Measurements from ENCODE around the gene NPL.

The NPL gene

GRCh38 chr1:182770232-182770631 lies 19.3 kb upstream of the NPL start:
- no peak overlapping the region for H3K4me3 ChIP-seq (replicated peaks; ENCODE audit: low read depth, low read length)
- no peak for DNase-seq (ENCODE audit: extremely low read depth, insufficient read length)

GRCh38 chr1:182771187-182771984 lies 18.2 kb upstream of the NPL start:
- DNase-seq (ENCODE audit: extremely low read depth, insufficient read length): no peak
- TF ChIP-seq CTCF (IDR thresholded peaks at IDR 0.05; ENCODE audit: insufficient read depth, low read length, poor library complexity, severe bottlenecking): no peak
- H3K36me3 ChIP-seq (ENCODE audit: control insufficient read depth, insufficient read depth, low read length): no peaks in the 10 kb centered on the region
- H3K27me3 ChIP-seq (replicated peaks; ENCODE audit: control insufficient read depth, insufficient read depth, low read length): no peaks in the 10 kb centered on the region
- H3K4me3 ChIP-seq (replicated peaks; ENCODE audit: low read depth, low read length): no peak overlapping the region

More at GRCh38 chr1:182770232-182770631, 19.3 kb upstream of the NPL start:
- Histone ChIP-seq H3K36me3 (ENCODE audit: control insufficient read depth, insufficient read depth, low read length) (no peaks in the 10 kb centered on the region), H3K27me3 (replicated peaks; ENCODE audit: control insufficient read depth, insufficient read depth, low read length) (no peaks in the 10 kb centered on the region)
- TF ChIP-seq CTCF (IDR thresholded peaks at IDR 0.05; ENCODE audit: insufficient read depth, low read length, poor library complexity, severe bottlenecking): no peak

- no peak for TF ChIP-seq CTCF (IDR thresholded peaks at IDR 0.05; ENCODE audit: insufficient read depth, low read length, poor library complexity, severe bottlenecking)
- no peak for DNase-seq (ENCODE audit: extremely low read depth, insufficient read length)
- Histone ChIP-seq H3K27me3 (replicated peaks; ENCODE audit: control insufficient read depth, insufficient read depth, low read length) (no peaks in the 10 kb centered on the region), H3K4me3 (replicated peaks; ENCODE audit: low read depth, low read length) (no peak overlapping the region), H3K36me3 (ENCODE audit: control insufficient read depth, insufficient read depth, low read length) (no peaks in the 10 kb centered on the region)
Observed at GRCh38 chr1:182777386-182777785, 12.2 kb upstream of the NPL start.

- Histone ChIP-seq H3K4me3 (replicated peaks; ENCODE audit: low read depth, low read length) (no peak overlapping the region), H3K36me3 (ENCODE audit: control insufficient read depth, insufficient read depth, low read length) (no peaks in the 10 kb centered on the region), H3K27me3 (replicated peaks; ENCODE audit: control insufficient read depth, insufficient read depth, low read length) (no peaks in the 10 kb centered on the region)
- no peak for TF ChIP-seq CTCF (IDR thresholded peaks at IDR 0.05; ENCODE audit: insufficient read depth, low read length, poor library complexity, severe bottlenecking)
- no peak for DNase-seq (ENCODE audit: extremely low read depth, insufficient read length)
Observed at GRCh38 chr1:182778862-182779261, 10.7 kb upstream of the NPL start.

- DNase-seq (ENCODE audit: extremely low read depth, insufficient read length): no peak
- TF ChIP-seq CTCF (IDR thresholded peaks at IDR 0.05; ENCODE audit: insufficient read depth, low read length, poor library complexity, severe bottlenecking): no peak
- Histone ChIP-seq H3K4me3 (replicated peaks; ENCODE audit: low read depth, low read length) (no peak overlapping the region), H3K27me3 (replicated peaks; ENCODE audit: control insufficient read depth, insufficient read depth, low read length) (no peaks in the 10 kb centered on the region), H3K36me3 (ENCODE audit: control insufficient read depth, insufficient read depth, low read length) (no peaks in the 10 kb centered on the region)
Observed at GRCh38 chr1:182779530-182779929, 10.0 kb upstream of the NPL start.

Data from GM06990 (cell line).